GM12891 (cell line): Measurements from ENCODE around the gene C20orf144.

Source experiments
- POLR2A ChIP-seq: IDR thresholded peaks from 2 replicates; pipeline ENCODE4 v1.6.1; 2011; ENCODE audit warnings: low read depth, low read length, control low read depth
- TAF1 ChIP-seq: IDR thresholded peaks from 2 replicates; pipeline ENCODE4 v1.6.1; 2011; ENCODE audit warnings: low read depth, low read length, control low read depth

GRCh38 chr20:33671573-33672288 lies 9.6 kb downstream of the C20orf144 start:
- no peak for TF ChIP-seq POLR2A
- no peak for TF ChIP-seq TAF1
